Psoas muscle (tissue), 8 donors: ENCODE measurements around the gene CPNE7. TPM values are rescaled to one million over a fixed set of nuclear protein-coding genes. Genes with fewer than 3 reads are reported as not detected.

Source experiments
- ATAC-seq, 4 donors: fragments of 200-7000 bp; cut with Tn5 transposase; one replicate each; pipeline ENCODE4 v1.9.1; 2020; ENCODE audit warnings: moderate library complexity in 3 of 4, mild to moderate bottlenecking in 2 of 4
- DNase-seq, 2 donors: peaks; one replicate each; pipeline ENCODE4 v3.0.0-alpha.2; 2020
- H3K27ac ChIP-seq: fragments of 200-600 bp; one replicate; pipeline ENCODE4 v1.8.0; 2022
- H3K27me3 ChIP-seq, 3 donors: fragments of 200-600 bp in 1 of 3; one replicate each; pipeline versions ENCODE4 v1.6.1 to v1.8.0; 2013 to 2022; ENCODE audit warnings: low read length in 2 of 3, mild to moderate bottlenecking in 2 of 3, moderate library complexity in 1 of 3; ENCODE audit not compliant: insufficient read depth in 3 of 3
- H3K36me3 ChIP-seq, 2 donors: fragments of 200-600 bp in 1 of 2; one replicate each; pipeline versions ENCODE4 v1.6.1 to v1.8.0; 2013 to 2022; ENCODE audit warnings: low read depth in 1 of 2, mild to moderate bottlenecking in 1 of 2, moderate library complexity in 1 of 2; ENCODE audit not compliant: insufficient read depth in 1 of 2
- H3K4me1 ChIP-seq: fragments of 200-600 bp; one replicate; pipeline ENCODE4 v1.8.0; 2022
- H3K4me3 ChIP-seq: fragments of 200-600 bp; one replicate; pipeline ENCODE4 v1.8.0; 2022; ENCODE audit warnings: mild to moderate bottlenecking
- H3K9me3 ChIP-seq: fragments of 200-600 bp; one replicate; pipeline ENCODE4 v1.8.0; 2022
- WGBS, 3 donors: extraction: QIAGEN DNeasy Blood & Tissue Kit; methylation state at CpG; one replicate each; pipeline versions ENCODE4 v1.1.6 to v1.1.7; 2013; 5-methylcytosine and 5-hydroxymethylcytosine counted together
- intact Hi-C, 2 donors: fragments of 100-400 bp; cut with DNase I; formaldehyde crosslinking; loops; one replicate each; pipeline versions ENCODE4 v1.11.0 to v1.14.2; 2022
- polyA plus RNA-seq, 3 donors: library from polyadenylated mRNA; stranded (reverse); fragments of 200-250 nt; gene quantifications; one replicate each; pipeline ENCODE4 v1.2.3, GENCODE V29; 2013
- total RNA-seq, 4 donors: library from RNA; stranded (reverse); fragmentation: NEBNext Ultra II Directional in 2 of 4; extraction: Animal tissue kit (Norgen Biotek cat#: 25700) in 2 of 4; gene quantifications; one replicate each; pipeline versions ENCODE4 v1.2.1 to v1.2.4, GENCODE V29; 2021 to 2023
- TF ChIP-seq, protein P1 (sequence below): fragments of 200-600 bp; IDR thresholded peaks from one replicate; pipeline ENCODE4 v1.8.0; 2022; ENCODE audit warnings: antibody characterized with exemption
- donor health status: healthy with polysubstance abuse.
- donor health status: DM: no; HTN: no; CAD: no; lungs with moderate emphysema.
- donor health status: Bipolar disorder and iron deficiency.
- donor health status: healthy.
- donor health status: DM: yes; HTN: yes; CAD: no.
- donor health status: DM: no; HTN: no; CAD: no.
- donor health status: DM: no; HTN: no; CAD: no.
- donor health status: DM: yes; HTN: yes; CAD: no.

Gene CPNE7
- total and polyA plus RNA-seq, 7 donors, result 0.08 to 0.21 TPM; not detected in 5

DNA sequence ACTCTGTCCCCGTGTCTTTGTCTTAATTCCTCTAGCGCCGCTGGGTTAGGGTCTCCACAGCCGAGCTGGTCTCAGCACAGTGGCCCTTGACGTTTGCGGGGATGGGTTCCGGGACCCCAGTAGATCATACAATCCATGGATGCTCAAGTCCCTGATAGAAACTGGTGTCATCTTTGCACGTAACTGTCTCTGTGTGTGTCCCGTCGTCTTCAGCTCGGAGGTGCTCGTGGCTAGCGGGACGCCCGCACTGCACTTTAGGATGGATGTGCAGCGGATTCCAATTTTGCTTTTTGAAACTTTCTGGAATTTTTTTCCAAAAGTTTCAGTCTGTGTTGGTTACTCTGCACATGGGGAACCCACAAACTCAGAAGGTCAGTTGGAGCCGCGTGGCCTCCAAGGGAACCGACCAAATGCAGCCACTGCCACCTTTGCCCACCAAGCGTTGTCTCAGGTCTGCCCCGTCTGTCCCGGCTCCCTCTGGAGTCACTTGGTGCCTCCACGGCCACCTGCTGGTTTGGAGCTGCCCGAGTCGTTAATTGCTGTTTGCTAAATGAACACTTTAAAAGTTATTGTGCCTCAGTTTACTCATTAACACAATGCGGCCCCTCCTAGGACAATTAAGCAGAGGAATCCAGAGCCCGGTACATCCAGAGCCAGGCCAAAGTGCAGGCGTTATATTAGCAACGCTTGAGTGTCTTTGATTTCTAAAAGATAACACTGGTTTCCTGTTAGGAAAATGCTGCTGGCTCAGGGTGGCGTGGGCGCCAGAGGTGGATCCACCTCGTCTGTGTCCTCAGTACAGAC lies 32.6 kb downstream of the CPNE7 start:
- Histone ChIP-seq H3K4me1 (no peaks in the 10 kb centered on the region), H3K27ac (no peak overlapping the region), H3K36me3 (no peaks in the 10 kb centered on the region), H3K4me3 (no peak overlapping the region), H3K9me3 (no peaks in the 10 kb centered on the region), H3K27me3 (peaks cover 0 to 25% (median 5%) of the 10 kb centered on the region in 3 donors)
- TF ChIP-seq, protein P1, sequence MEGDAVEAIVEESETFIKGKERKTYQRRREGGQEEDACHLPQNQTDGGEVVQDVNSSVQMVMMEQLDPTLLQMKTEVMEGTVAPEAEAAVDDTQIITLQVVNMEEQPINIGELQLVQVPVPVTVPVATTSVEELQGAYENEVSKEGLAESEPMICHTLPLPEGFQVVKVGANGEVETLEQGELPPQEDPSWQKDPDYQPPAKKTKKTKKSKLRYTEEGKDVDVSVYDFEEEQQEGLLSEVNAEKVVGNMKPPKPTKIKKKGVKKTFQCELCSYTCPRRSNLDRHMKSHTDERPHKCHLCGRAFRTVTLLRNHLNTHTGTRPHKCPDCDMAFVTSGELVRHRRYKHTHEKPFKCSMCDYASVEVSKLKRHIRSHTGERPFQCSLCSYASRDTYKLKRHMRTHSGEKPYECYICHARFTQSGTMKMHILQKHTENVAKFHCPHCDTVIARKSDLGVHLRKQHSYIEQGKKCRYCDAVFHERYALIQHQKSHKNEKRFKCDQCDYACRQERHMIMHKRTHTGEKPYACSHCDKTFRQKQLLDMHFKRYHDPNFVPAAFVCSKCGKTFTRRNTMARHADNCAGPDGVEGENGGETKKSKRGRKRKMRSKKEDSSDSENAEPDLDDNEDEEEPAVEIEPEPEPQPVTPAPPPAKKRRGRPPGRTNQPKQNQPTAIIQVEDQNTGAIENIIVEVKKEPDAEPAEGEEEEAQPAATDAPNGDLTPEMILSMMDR, result no peak
- no peak for ATAC-seq
- intact Hi-C loops, result no loop called here
- no peak for DNase-seq
- WGBS, 3 donors, result 74 to 79% (median 77%) methylated on average over 32 of the region's 32 CpGs

DNA sequence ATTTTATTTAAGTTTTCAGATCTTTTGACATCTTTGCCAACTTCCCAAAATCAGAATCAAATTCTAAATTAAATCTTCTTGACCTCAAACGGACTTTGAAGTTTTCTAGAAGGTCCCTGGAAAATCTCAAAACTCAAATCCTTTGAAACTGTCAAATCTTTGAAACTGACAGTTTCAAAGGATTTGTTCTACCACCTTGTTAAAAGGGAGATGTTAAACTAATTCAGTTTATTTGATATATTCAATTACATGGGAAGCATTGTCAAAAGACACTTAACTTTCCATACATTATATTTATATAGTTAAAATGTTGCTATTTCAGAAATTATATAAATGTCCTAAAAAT lies 34.5 kb downstream of the CPNE7 start:
- Histone ChIP-seq H3K36me3 (no peaks in the 10 kb centered on the region), H3K9me3 (no peaks in the 10 kb centered on the region), H3K27ac (no peak overlapping the region), H3K27me3 (peaks cover 0 to 29% (median 5%) of the 10 kb centered on the region in 3 donors), H3K4me3 (no peak overlapping the region), H3K4me1 (no peaks in the 10 kb centered on the region)
- WGBS, 3 donors, result 64 to 73% (median 71%) methylated on average over 1 of the region's 1 CpG
- no peak for ATAC-seq
- intact Hi-C loops, result no loop called here
- DNase-seq, result no peak
- TF ChIP-seq, protein P1, result no peak

DNA sequence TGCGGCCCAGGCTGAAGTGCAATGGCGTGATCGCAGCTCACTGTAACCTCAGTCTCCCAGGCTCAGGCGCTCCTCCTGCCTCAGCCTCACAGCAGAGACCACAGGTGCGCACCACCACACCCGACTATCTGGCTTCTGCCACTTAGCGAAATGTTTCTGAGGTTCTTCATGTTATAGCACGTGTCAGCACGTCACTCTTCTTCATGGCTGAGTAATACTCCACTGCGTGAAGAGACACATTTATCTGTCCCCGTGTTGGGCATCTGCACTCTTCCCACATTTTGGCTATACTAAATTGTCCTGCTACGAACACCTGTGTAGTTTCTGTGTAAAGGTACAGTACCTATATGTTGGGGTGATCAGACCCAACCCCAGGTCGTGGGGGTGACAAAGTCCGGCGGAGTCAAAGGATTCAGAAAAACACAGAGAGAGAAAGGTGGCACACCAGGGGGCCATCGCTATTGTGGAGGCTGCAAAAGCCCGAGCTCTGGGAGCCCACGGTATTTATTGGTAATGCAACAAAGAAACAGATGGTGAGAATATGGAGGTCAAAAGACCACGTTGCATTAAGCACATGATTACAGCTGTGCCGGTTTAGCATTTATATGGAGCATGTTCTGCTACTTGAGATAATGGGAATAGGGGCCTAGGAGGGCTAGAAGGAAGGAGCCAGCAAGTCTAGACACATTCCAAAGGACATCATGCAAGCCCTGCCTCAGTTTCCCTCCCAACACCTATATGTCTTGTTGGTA lies 37.0 kb downstream of the CPNE7 start:
- Histone ChIP-seq H3K9me3 (no peaks in the 10 kb centered on the region), H3K36me3 (no peaks in the 10 kb centered on the region), H3K27me3 (peaks cover 0 to 30% (median 5%) of the 10 kb centered on the region in 3 donors), H3K4me1 (no peaks in the 10 kb centered on the region), H3K27ac (no peak overlapping the region), H3K4me3 (no peak overlapping the region)
- DNase-seq, result no peak
- intact Hi-C loops, result no loop called here
- 74 to 76% (median 75%) methylated on average over 20 of the region's 20 CpGs for WGBS, 3 donors
- ATAC-seq, result no peak
- TF ChIP-seq, protein P1, result no peak

DNA sequence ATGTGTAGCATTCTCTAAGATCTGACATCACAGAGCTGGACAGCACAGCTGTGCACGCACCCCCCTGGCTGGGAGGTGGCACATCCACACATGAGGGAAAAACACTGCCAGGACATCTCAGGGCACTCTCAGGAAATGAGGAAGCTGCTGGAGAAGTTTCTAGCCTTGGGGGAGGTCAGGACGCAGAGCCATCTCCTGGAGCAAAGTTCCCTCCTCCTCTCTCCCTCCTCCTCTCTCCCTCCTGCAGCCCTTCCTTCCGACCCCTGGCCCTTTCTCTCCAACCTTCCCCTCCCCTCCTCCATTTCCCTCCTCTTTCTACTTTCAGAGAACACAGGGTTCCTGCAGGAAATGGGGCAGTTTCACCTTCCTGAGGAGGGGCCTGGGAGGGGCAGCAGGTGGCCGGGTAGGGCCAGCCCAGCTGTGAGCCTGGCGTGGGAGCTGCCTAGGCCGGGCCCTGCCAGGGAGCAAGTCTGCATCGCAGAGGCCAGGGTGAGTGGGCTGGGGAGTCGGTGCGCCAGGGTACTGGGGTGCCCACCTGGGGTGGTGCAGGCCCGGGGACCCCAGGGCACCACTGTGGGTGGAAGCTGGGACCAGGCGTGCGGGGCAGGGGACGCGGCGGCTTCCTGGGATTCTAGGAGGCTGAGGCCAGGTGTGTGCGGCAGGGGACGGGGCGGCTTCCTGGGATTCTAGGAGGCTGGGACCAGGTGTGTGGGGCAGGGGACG lies 37.8 kb downstream of the CPNE7 start, which contains the start of gene DPEP1:
Gene DPEP1, plus strand, starts transcription at position 412 of the 723 bp plus-strand sequence. CDS start 16,769 bp downstream, outside the sequence.
- peaks cover 0 to 30% (median 5%) of the 10 kb centered on the region in 3 donors for H3K27me3 ChIP-seq
- H3K4me1 ChIP-seq, result no peaks in the 10 kb centered on the region
- intact Hi-C loops, result no loop called here
- H3K36me3 ChIP-seq, result no peaks in the 10 kb centered on the region
- ATAC-seq, result no peak
- H3K27ac ChIP-seq, result no peak within 1 kb of the TSS
- TF ChIP-seq, protein P1, result no peak
- DNase-seq, result no peak
- H3K4me3 ChIP-seq, result no peak within 1 kb of the TSS
- no peaks in the 10 kb centered on the region for H3K9me3 ChIP-seq
- 55 to 61% (median 58%) methylated on average over 19 of the region's 19 CpGs for WGBS, 3 donors
